ENCODE measurements around the gene DUSP3. TPM values are rescaled to one million over a fixed set of nuclear protein-coding genes. Genes with fewer than 3 reads are reported as not detected.

The DUSP3 gene
- total RNA-seq, 2 experiments from 2014 or later: 10.6 to 12.6 TPM

DNA sequence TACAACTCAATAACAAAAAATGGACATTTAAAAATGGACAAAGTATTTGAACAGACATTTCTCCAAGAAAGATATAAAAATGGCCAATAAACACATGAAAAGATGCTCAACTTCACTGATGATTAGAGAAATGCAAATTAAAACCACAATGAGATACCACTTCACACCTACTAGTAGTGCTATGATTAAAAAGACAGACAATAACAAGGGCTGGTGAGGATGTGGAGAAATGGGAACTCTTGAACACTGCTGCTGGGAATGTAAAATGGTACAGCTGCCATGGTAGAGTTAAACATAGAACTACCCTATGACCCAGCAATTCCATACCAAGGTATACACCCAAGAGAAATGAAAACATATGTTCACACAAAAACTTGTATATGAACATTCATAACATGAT lies 26.3 kb upstream of the DUSP3 start:
- H3K4me1 Mint-ChIP-seq (ENCODE audit: low read depth): no peaks in the 10 kb centered on the region
- H3K27ac ChIP-seq (ENCODE audit: low read depth in 1 of 2, low read length in 2 of 2): no peak overlapping the region
- H3K36me3 Mint-ChIP-seq (ENCODE audit: low read depth): no peaks in the 10 kb centered on the region
- H3K9me3 ChIP-seq (ENCODE audit: control insufficient read depth in 1 of 2, insufficient read depth in 1 of 2, low read length in 2 of 2): no peaks in the 10 kb centered on the region
- DNase-seq (no peak), ATAC-seq (ENCODE audit: poor library complexity) (no peak)
- CTCF ChIA-PET: no interaction called here
- TF ChIP-seq, protein P1, sequence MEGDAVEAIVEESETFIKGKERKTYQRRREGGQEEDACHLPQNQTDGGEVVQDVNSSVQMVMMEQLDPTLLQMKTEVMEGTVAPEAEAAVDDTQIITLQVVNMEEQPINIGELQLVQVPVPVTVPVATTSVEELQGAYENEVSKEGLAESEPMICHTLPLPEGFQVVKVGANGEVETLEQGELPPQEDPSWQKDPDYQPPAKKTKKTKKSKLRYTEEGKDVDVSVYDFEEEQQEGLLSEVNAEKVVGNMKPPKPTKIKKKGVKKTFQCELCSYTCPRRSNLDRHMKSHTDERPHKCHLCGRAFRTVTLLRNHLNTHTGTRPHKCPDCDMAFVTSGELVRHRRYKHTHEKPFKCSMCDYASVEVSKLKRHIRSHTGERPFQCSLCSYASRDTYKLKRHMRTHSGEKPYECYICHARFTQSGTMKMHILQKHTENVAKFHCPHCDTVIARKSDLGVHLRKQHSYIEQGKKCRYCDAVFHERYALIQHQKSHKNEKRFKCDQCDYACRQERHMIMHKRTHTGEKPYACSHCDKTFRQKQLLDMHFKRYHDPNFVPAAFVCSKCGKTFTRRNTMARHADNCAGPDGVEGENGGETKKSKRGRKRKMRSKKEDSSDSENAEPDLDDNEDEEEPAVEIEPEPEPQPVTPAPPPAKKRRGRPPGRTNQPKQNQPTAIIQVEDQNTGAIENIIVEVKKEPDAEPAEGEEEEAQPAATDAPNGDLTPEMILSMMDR (IDR thresholded peaks at IDR 0.05): no peak
- no peak overlapping the region for H3K27ac Mint-ChIP-seq
- peaks cover 40% of the 10 kb centered on the region for H3K27me3 Mint-ChIP-seq
- no peaks in the 10 kb centered on the region for H3K4me1 ChIP-seq (ENCODE audit: insufficient read depth, low read length)
- POLR2A ChIA-PET: interaction anchor here (0.5 kb wide), 1 partner anchor 239 kb away, joined by 4 read pairs; no protein-coding TSS in a partner anchor
- no peak overlapping the region for H3K4me3 ChIP-seq (ENCODE audit: low read length)
- no peak overlapping the region for H3K4me3 Mint-ChIP-seq
- no peaks in the 10 kb centered on the region for H3K9me3 Mint-ChIP-seq
- intact Hi-C loops (cut with DNase I, micrococcal nuclease): loop anchor here in 1 of 2 experiments (5.0 kb wide), 1 partner anchor 277 kb away; no protein-coding TSS in a partner anchor
- H3K36me3 ChIP-seq (ENCODE audit: insufficient read depth, low read length): no peaks in the 10 kb centered on the region
- peaks cover 4 to 6% of the 10 kb centered on the region in 2 experiments for H3K27me3 ChIP-seq (ENCODE audit: control insufficient read depth in 1 of 2, insufficient read depth in 2 of 2, low read length in 2 of 2)

DNA sequence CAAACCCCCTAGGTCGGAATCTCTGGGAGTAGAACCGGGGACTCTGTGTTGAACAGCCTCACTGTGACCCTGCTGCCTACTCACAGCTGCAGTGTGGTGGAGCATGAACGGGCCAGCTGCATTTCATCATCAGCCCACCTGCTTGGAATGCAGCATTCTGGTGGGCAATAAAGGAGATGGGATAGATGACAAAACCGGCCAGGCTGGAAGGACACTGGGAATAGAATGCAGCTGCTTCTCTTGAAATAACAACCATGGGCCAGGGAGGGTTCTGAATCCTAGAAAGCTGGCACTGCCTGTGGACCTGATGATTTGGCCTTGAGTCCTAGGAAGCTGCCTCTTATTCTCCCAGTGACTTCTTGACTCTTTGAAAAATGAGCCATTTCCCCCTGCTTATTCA lies 25.0 kb upstream of the DUSP3 start:
- DNase-seq: no peak
- Mint-ChIP-seq H3K27ac (no peak overlapping the region), H3K4me3 (no peak overlapping the region), H3K27me3 (peaks cover 50% of the 10 kb centered on the region), H3K9me3 (no peaks in the 10 kb centered on the region), H3K36me3 (ENCODE audit: low read depth) (no peaks in the 10 kb centered on the region), H3K4me1 (ENCODE audit: low read depth) (no peaks in the 10 kb centered on the region)
- TF ChIP-seq, protein P1 (IDR thresholded peaks at IDR 0.05): no peak
- H3K36me3 ChIP-seq (ENCODE audit: insufficient read depth, low read length): no peaks in the 10 kb centered on the region
- H3K27me3 ChIP-seq (ENCODE audit: control insufficient read depth in 1 of 2, insufficient read depth in 2 of 2, low read length in 2 of 2): peaks cover 4 to 12% of the 10 kb centered on the region in 2 experiments
- ChIA-PET POLR2A (no interaction called here), CTCF (no interaction called here)
- ATAC-seq (ENCODE audit: poor library complexity): no peak
- intact Hi-C loops (cut with DNase I, micrococcal nuclease): no loop called here
- H3K4me3 ChIP-seq (ENCODE audit: low read length): no peak overlapping the region
- H3K9me3 ChIP-seq (ENCODE audit: control insufficient read depth in 1 of 2, insufficient read depth in 1 of 2, low read length in 2 of 2): no peaks in the 10 kb centered on the region
- H3K27ac ChIP-seq (ENCODE audit: low read depth in 1 of 2, low read length in 2 of 2): no peak overlapping the region
- no peaks in the 10 kb centered on the region for H3K4me1 ChIP-seq (ENCODE audit: insufficient read depth, low read length)

DNA sequence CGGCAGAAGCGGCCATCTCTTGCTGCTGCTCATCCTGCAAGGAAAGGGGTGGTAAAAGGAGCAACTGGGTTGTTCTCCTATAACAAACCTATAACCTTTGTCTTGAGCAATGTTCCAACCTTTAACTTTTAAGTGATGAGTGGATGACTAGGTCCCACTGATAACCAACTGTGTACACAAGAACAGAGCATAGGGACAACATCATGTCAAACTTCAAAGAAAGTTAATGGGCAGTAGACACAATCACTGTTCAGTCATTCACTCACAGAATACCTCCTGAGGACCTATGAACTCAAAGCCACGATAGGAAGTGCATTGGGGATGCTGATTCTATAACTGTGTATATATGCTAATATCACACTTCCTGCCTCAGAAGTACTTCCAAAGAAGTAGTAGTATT lies 23.1 kb upstream of the DUSP3 start:
- TF ChIP-seq, protein P1 (IDR thresholded peaks at IDR 0.05): no peak
- no peak overlapping the region for H3K27ac ChIP-seq (ENCODE audit: low read depth in 1 of 2, low read length in 2 of 2)
- no peaks in the 10 kb centered on the region for H3K36me3 ChIP-seq (ENCODE audit: insufficient read depth, low read length)
- H3K27ac Mint-ChIP-seq: no peak overlapping the region
- ATAC-seq (ENCODE audit: poor library complexity): no peak
- no peaks in the 10 kb centered on the region for H3K4me1 ChIP-seq (ENCODE audit: insufficient read depth, low read length)
- no peaks in the 10 kb centered on the region for H3K9me3 Mint-ChIP-seq
- DNase-seq: no peak
- peaks cover 48% of the 10 kb centered on the region for H3K27me3 Mint-ChIP-seq
- H3K4me3 ChIP-seq (ENCODE audit: low read length): no peak overlapping the region
- POLR2A ChIA-PET: no interaction called here
- intact Hi-C loops (cut with DNase I, micrococcal nuclease): no loop called here
- no peak overlapping the region for H3K4me3 Mint-ChIP-seq
- no peaks in the 10 kb centered on the region for H3K9me3 ChIP-seq (ENCODE audit: control insufficient read depth in 1 of 2, insufficient read depth in 1 of 2, low read length in 2 of 2)
- H3K36me3 Mint-ChIP-seq (ENCODE audit: low read depth): no peaks in the 10 kb centered on the region
- CTCF ChIA-PET: no interaction called here
- no peaks in the 10 kb centered on the region for H3K4me1 Mint-ChIP-seq (ENCODE audit: low read depth)
- H3K27me3 ChIP-seq (ENCODE audit: control insufficient read depth in 1 of 2, insufficient read depth in 2 of 2, low read length in 2 of 2): peaks cover 4 to 12% of the 10 kb centered on the region in 2 experiments

Measured in CD4-positive, alpha-beta T cell (primary cell).